ENCODE results near the gene RNF20.
"Not testable (repeated sequence)": the region's sequence is repeated elsewhere in the genome, so short reads cannot be mapped to it uniquely, and the experiment has no call there.

Gene RNF20

GRCh38 chr9:101536351-101536750 is 2.7 kb downstream of the RNF20 start:
- no peak for DNase-seq

- no peak for DNase-seq
Observed at GRCh38 chr9:101536938-101537337, 3.3 kb downstream of the RNF20 start.

GRCh38 chr9:101540069-101540468 is 6.4 kb downstream of the RNF20 start:
- DNase-seq = no peak

GRCh38 chr9:101543098-101543735 is 9.6 kb downstream of the RNF20 start:
- DNase-seq = no peak

DNA sequence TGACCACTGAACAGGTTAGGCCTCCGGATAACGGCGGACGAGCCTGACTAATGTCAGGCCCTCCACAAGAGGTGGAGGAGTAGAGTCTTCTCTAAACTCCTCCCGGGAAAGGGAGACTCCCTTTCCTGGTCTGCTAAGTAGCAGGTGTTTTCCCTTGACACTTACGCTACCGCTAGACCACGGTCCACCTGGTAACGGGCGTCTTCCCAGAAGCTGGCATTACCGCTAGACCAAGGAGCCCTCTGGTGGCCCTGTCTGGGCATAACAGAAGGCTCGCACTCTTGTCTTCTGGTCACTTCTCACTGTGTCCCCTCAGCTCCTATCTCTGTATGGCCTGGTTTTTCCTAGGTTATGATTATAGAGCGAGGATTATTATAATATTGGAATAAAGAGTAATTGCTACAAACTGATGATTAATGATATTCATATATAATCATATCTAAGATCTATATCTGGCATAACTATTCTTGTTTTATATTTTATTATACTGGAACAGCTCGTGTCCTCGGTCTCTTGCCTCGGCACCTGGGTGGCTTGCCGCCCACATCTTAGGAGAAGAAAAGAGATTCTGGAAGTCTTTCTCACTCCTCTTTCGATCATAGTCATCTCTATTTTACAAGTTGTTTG is 15.9 kb downstream of the RNF20 start:
- not testable (repeated sequence) for DNase-seq

DNA sequence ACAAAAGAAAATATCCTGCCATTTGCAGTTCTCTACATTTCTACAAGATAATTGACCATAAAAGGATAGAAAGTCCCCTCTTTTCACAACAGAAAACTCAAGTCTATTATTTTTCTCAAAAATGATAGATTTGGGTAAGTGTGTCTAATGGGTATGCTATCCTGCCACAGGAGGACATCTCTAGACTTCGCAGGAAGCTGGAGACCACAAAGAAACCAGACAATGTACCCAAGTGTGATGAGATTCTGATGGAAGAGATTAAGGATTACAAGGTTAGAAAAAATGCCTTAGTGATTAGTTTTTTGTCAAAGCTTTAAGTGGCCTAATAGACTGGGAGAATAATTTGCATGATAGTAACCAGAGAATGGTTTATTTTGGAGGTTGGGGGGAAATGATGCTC is 28.1 kb downstream of the RNF20 start:
- DNase-seq = no peak

- DNase-seq = no peak
Observed at GRCh38 chr9:101562966-101563365, 29.3 kb downstream of the RNF20 start.

DNA sequence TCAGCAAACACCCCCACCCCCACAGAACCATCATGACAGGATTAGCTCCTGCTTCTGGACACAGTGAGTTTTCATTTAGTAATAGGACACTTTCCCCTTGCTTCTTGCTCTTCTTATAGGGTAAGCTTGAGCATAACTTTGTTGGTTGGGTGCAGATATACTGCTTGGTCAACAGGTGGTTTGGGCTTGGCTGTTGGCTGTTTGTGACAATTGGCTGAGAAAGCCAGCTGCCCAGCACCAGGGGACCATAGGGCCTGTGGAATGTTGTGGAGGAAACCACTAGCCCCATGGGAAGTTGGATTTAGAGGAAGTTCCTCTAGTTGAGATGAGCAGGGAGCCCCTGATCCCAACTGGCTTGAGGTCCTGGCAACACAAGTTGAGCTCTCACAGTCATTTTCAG is 30.6 kb downstream of the RNF20 start:
- no peak for DNase-seq

DNA sequence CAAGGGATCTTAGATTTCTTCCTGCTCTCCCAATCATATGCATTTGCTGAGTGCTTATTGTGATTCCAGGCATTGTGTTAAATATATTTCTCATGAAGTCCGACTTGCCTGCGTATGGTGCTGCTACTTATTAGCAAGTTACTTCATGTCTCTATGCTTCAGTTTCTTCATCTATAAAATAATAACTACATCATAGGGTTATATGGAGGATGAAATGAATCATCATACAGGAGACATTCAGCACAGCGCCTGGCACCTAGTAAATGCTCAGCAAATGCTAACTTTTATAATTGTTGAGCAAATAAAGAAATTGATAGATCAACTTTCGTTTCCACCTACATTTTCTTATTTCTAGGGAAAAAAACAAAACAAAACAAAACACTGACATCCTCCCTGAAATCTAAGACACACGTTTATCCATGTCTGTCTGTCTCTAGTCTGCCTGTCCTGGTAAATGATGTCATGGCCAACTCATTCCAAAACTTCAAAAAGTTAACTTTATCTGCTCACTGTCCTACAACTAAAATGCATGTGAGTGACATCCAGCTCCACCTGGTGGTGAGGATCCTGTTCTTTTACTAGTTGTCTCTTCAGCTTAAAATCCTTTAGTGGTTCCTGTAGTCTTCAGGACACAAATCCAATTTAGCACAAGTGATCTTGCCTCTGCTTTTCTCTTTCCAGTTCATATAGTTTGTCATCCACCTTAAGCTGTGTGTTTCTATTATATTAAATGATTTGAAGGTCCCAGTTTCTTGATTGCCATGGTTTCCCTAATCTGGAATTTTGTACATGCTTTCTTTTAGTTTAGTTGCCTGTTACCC is 33.5 kb downstream of the RNF20 start:
- no peak for DNase-seq

GRCh38 chr9:101567725-101568350 is 34.2 kb downstream of the RNF20 start:
- no peak for DNase-seq

- no peak for DNase-seq
Observed at GRCh38 chr9:101569741-101570501, 36.3 kb downstream of the RNF20 start.

DNA sequence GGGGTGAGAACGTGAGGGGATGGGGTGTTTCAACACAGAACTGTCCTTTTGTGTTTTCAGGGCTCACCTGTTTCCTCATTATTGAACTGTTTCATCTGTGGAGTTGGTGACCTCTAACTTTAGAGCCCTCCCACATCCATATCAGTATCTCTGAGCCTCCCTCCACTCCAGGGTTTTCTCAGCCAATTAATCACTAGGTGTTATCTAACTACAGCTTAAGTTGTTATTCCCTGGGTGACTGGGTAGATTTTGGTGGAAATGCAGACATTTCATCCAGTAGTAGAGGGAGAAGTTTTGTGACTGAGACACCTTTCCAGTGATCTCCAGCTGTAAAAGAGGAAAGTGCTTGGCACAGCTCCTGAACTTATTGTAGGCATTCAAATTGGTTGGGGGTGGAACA is 37.5 kb downstream of the RNF20 start:
- no peak for DNase-seq

DNA sequence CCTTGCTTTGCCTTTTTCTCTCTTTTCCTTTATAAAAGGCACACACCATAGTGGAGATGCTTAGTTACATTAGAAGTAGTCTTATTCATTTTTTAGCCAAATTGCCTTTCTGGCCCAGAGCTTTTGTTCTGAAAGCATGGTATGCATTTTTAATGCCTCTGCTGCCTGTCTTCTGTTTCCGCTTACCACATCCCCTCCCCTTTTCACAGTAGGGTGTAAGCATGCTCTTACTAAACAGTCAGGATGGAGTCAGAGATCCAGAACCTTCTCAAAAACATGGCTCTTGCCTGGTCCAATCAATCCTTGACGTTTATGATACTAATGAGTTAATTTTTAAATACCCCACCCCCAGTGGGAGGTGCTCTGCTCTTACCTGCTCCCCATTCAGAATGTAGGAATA is 38.7 kb downstream of the RNF20 start:
- DNase-seq = no peak

DNA sequence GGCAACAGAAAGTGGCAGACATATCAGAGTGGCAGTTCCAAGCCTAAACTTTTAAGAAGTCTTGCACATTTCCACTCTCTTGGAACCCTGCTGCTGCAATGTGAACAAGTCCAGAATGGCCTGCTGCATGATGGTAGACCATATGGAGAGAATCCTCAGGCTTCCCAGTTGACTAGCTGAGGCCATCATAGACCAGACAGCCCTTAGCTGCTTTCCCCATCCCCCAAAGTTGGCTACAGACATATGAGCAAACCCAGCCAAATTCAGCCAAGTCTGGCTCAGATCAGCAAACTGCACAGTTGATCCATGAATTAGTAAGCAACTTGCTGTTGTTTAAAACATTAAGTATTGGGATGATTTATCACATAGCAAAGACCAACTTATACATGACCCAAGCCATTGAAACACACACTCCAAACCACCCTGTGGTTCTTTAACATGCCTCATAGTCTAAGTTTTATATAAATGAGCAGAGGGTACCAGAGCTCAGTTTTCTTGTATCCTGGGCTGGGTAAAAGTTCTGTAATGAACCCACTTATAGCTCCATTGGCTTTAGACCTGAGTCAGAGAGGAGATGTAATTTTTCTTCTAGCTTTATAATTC is 41.2 kb downstream of the RNF20 start:
- DNase-seq = no peak

DNA sequence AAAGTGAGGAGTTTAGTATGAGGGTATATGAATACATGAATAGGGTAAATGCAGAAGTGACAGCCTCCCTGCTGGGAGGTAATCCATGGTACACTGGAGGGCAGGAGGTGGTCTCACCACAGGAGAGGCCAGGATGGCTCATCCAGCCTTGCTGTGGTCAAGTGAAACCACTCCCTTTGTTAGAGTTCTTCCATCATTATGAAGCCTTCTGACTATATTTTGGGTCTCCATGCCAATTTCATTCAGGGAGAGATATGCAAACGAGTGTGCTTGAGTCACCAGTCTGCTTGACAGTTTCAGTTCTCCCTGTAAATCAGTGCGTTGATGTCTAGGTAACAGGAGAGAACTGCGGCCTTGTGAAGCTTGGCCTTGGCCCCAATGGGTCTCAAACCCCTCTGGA is 44.7 kb downstream of the RNF20 start:
- no peak for DNase-seq

GRCh38 chr9:101579711-101580545 is 46.3 kb downstream of the RNF20 start:
- no peak for DNase-seq

- DNase-seq = no peak
Observed at GRCh38 chr9:101582553-101582952, 48.9 kb downstream of the RNF20 start.

DNA sequence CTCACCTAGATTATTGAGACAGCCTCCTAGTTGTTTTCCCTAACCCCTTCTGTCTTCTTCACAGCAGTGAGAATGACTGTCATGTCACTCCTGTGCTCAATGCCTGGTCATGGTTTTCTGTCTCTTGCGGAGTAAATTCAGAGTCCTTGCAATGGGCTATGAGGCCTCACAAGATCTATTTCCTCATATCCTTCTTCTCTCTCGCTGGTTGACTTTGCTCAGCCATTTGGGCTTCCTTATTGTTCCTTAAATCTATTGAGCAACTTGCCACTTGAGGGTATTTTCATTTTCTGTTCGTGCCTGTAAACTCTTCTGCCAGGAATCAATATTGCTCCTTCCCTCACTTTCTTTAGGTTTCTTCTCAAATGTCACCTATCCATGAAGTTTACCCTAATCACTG is 52.1 kb downstream of the RNF20 start:
- DNase-seq = no peak

DNA sequence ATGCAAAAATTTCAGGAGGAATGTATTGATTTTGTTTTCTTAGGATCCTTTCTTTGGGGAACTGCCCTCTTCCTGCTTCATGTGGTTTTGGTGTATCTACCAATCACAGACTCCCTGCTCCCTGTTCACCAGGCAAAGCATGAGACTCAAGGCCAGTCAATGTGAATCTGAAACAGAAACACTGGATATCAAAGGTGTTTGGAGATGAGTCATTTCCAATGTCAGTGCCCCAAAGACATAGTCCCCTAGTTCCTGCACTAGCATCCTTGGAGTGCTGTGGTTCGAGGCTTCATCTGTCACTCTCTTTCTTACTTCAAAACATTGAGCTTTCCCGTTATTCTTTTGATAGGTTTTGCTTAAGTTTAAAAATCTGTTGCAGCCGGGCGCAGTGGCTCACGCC is 53.0 kb downstream of the RNF20 start:
- no peak for DNase-seq

- no peak for DNase-seq
Observed at GRCh38 chr9:101587332-101588043, 53.8 kb downstream of the RNF20 start.

DNA sequence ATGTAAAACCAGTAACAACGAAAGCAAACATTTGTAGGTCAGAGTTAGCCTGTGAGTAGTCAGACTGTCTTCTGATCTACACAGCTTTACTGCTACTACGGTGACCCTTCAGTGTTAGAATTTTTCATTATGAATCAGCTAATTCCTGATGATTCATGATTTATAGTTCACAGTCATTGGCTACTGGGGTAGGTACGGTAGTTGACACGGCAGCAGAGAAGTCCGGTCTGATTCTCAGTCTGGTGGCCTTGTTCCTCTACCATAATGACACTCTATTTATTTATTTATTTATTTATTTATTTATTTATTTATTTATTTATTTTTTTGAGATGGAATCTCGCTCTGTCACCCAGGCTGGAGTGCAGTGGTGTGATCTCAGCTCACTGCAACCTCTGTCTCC is 56.4 kb downstream of the RNF20 start:
- not testable (repeated sequence) for DNase-seq
